Neural cell (in vitro differentiated cells): ENCODE results near the gene BANF1.

Source experiments
- CTCF ChIP-seq: fragments of 450-650 bp; IDR thresholded peaks from 2 replicates; pipeline ENCODE4 v1.5.1; 2014; ENCODE audit warnings: antibody characterized with exemption, mild to moderate bottlenecking, moderate library complexity; ENCODE audit not compliant: poor library complexity, severe bottlenecking
- EP300 ChIP-seq: fragments of 450-650 bp; conservative IDR thresholded peaks from 2 replicates; pipeline ENCODE4 v1.6.1; 2014; ENCODE audit warnings: antibody characterized with exemption, mild to moderate bottlenecking, moderate library complexity; ENCODE audit not compliant: poor library complexity, severe bottlenecking
- EZH2 ChIP-seq: fragments of 200-600, 300-800 bp; shearing (Covaris generic), sonication (generic); IDR thresholded peaks from 2 replicates; pipeline ENCODE4 v1.6.1; 2014; ENCODE audit warnings: antibody characterized with exemption, low read length, borderline replicate concordance, mild to moderate bottlenecking; ENCODE audit not compliant: insufficient read depth, poor library complexity, severe bottlenecking
- MXI1 ChIP-seq: fragments of 450-650 bp; conservative IDR thresholded peaks from 2 replicates; pipeline ENCODE4 v1.6.1; 2014; ENCODE audit warnings: antibody characterized with exemption, mild to moderate bottlenecking; ENCODE audit not compliant: poor library complexity, severe bottlenecking
- POLR2AphosphoS5 ChIP-seq: IDR thresholded peaks from 2 replicates; pipeline ENCODE4 v1.6.1; 2012
- RAD21 ChIP-seq: fragments of 450-650 bp; conservative IDR thresholded peaks from 2 replicates; pipeline ENCODE4 v1.6.1; 2014; ENCODE audit warnings: antibody characterized with exemption, mild to moderate bottlenecking, moderate library complexity
- SMC3 ChIP-seq: fragments of 450-650 bp; conservative IDR thresholded peaks from 2 replicates; pipeline ENCODE4 v1.6.1; 2014; ENCODE audit warnings: antibody characterized with exemption, mild to moderate bottlenecking, moderate library complexity; ENCODE audit not compliant: poor library complexity

- TF ChIP-seq EP300 (no peak), CTCF (no peak), MXI1 (no peak), SMC3 (no peak), POLR2AphosphoS5 (no peak), EZH2 (no peak), RAD21 (no peak)
Measured at GRCh38 chr11:65964906-65965305, 37.4 kb upstream of the BANF1 start.
